PC-9 (cell line): ENCODE data around the gene PYM1. TPM values are rescaled to one million over a fixed set of nuclear protein-coding genes. Genes with fewer than 3 reads are reported as not detected.
"Not testable (repeated sequence)": the region's sequence is repeated elsewhere in the genome, so short reads cannot be mapped to it uniquely, and the experiment has no call there.

ENCODE experiments used
- BruUV-seq: library from RNA; stranded (reverse); fragments of 400-500 nt; replicated peaks from 2 replicates; lab custom pipeline; 2021; lab: Mats Ljungman, UMichigan
- CTCF ChIA-PET: fragments of 300-600 bp; sonication (Branson Sonifier 250); formaldehyde crosslinking; loops from one replicate; lab custom pipeline; 2022; ENCODE audit warnings: antibody characterized with exemption; lab: Charles Lee
- POLR2A ChIA-PET: fragments of 300-600 bp; sonication (Branson Sonifier 250); formaldehyde crosslinking; loops from one replicate; lab custom pipeline; 2022; ENCODE audit warnings: antibody characterized with exemption; ENCODE audit not compliant: unreplicated experiment; lab: Charles Lee
- DNase-seq, 2 experiments: peaks; one replicate each; pipeline versions ENCODE4 v3.0.0 to v3.0.0-alpha.2; 2015 to 2022; ENCODE audit warnings: mixed read lengths in 1 of 2
- H2AFZ ChIP-seq: fragments of 200-600 bp; sonication (generic); 2 replicates; pipeline ENCODE4 v1.8.1; 2017; ENCODE audit warnings: antibody characterized with exemption
- H3F3A ChIP-seq: fragments of 200-600 bp; sonication (generic); 2 replicates; pipeline ENCODE4 v1.8.1; 2017; ENCODE audit warnings: antibody characterized with exemption, mild to moderate bottlenecking, low read depth; ENCODE audit not compliant: insufficient read depth
- H3K27ac ChIP-seq: fragments of 200-600 bp; sonication (generic); 2 replicates; pipeline ENCODE4 v1.6.1; 2016; ENCODE audit warnings: mixed run types
- H3K27me3 ChIP-seq: fragments of 200-600 bp; sonication (generic); 2 replicates; pipeline ENCODE4 v1.6.1; 2016; ENCODE audit warnings: low read depth, mixed run types; ENCODE audit not compliant: insufficient read depth
- H3K36me3 ChIP-seq: fragments of 200-600 bp; sonication (generic); 2 replicates; pipeline ENCODE4 v1.6.1; 2016; ENCODE audit warnings: low read depth, mixed run types
- H3K4me1 ChIP-seq: fragments of 200-600 bp; sonication (generic); replicated peaks from 2 replicates; pipeline ENCODE4 v1.6.1; 2016; ENCODE audit warnings: mixed run types; ENCODE audit not compliant: insufficient read depth
- H3K4me2 ChIP-seq: fragments of 200-600 bp; sonication (generic); 2 replicates; pipeline ENCODE4 v1.6.1; 2017; ENCODE audit warnings: mixed run types
- H3K4me3 ChIP-seq: fragments of 200-600 bp; sonication (generic); 2 replicates; pipeline ENCODE4 v1.6.1; 2016; ENCODE audit warnings: mixed run types
- H3K79me2 ChIP-seq: fragments of 200-600 bp; sonication (generic); 2 replicates; pipeline ENCODE4 v1.6.1; 2017; ENCODE audit warnings: low read depth, mixed run types
- H3K9me2 ChIP-seq: fragments of 200-600 bp; sonication (generic); 2 replicates; pipeline ENCODE4 v1.8.1; 2017; ENCODE audit warnings: mild to moderate bottlenecking; ENCODE audit not compliant: insufficient read depth
- H3K9me3 ChIP-seq: fragments of 200-600 bp; sonication (generic); 2 replicates; pipeline ENCODE4 v1.8.1; 2016; ENCODE audit warnings: low read depth; ENCODE audit not compliant: insufficient read depth
- H4K20me1 ChIP-seq: fragments of 200-600 bp; sonication (generic); 2 replicates; pipeline ENCODE4 v1.8.1; 2017; ENCODE audit not compliant: insufficient read depth
- EZH2 ChIP-seq: fragments of 200-600 bp; sonication (generic); IDR thresholded peaks from 2 replicates; pipeline ENCODE4 v1.8.0; 2017; ENCODE audit warnings: antibody characterized with exemption, low read depth
- intact Hi-C: fragments of 100-400 bp; cut with micrococcal nuclease; formaldehyde crosslinking; loops from one replicate; pipeline ENCODE4 v1.10.0; 2022; ENCODE audit not compliant: unreplicated experiment
- total RNA-seq: library from RNA; stranded (reverse); gene quantifications from 2 replicates; pipeline ENCODE4 v1.2.3, GENCODE V29; 2021
- TF ChIP-seq, protein P1 (sequence below): fragments of 200-600 bp; sonication (generic); conservative IDR thresholded peaks from 2 replicates; pipeline ENCODE4 v1.6.1; 2017; ENCODE audit warnings: mixed run types, antibody characterized with exemption, mild to moderate bottlenecking, moderate library complexity

Gene PYM1
- total RNA-seq, 1 experiment from 2014 or later = 54.0 TPM

DNA sequence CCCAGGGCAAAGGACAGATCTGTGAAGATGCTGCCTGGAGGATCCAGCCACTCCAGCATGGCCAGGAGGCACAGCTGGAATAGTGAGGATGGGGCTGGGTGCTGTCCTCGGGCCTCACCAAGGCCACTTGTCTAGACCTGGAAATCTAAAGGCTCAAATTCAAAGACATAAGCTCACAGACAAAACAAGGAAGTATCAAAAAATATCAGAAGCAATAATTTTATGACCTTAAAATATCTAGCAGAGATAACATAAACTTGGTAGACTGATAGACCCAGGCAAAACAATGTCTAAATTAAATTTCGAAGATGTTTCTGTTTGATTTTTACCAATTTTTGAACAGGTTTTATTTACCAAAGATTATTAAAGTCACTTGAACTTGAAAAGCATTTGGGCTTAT is 62.4 kb downstream of the PYM1 start:
- ChIA-PET CTCF (no interaction called here), POLR2A (interaction anchor here (0.6 kb wide), 1 partner anchor 79 kb away, joined by 10 read pairs; no protein-coding TSS in a partner anchor)
- Histone ChIP-seq H3K9me3 (no peaks in the 10 kb centered on the region), H3K27ac (no peak overlapping the region), H3F3A (no peaks in the 10 kb centered on the region), H4K20me1 (no peaks in the 10 kb centered on the region), H3K36me3 (no peaks in the 10 kb centered on the region), H3K4me1 (no peaks in the 10 kb centered on the region), H3K4me3 (no peak overlapping the region), H3K9me2 (no peaks in the 10 kb centered on the region), H3K4me2 (no peak overlapping the region), H2AFZ (no peak overlapping the region), H3K27me3 (no peaks in the 10 kb centered on the region), H3K79me2 (no peaks in the 10 kb centered on the region)
- DNase-seq = no peak
- TF ChIP-seq, protein P1, sequence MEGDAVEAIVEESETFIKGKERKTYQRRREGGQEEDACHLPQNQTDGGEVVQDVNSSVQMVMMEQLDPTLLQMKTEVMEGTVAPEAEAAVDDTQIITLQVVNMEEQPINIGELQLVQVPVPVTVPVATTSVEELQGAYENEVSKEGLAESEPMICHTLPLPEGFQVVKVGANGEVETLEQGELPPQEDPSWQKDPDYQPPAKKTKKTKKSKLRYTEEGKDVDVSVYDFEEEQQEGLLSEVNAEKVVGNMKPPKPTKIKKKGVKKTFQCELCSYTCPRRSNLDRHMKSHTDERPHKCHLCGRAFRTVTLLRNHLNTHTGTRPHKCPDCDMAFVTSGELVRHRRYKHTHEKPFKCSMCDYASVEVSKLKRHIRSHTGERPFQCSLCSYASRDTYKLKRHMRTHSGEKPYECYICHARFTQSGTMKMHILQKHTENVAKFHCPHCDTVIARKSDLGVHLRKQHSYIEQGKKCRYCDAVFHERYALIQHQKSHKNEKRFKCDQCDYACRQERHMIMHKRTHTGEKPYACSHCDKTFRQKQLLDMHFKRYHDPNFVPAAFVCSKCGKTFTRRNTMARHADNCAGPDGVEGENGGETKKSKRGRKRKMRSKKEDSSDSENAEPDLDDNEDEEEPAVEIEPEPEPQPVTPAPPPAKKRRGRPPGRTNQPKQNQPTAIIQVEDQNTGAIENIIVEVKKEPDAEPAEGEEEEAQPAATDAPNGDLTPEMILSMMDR = no peak
- TF ChIP-seq EZH2 = no peak
- intact Hi-C loops = no loop called here
- BruUV-seq = no TSS peak

DNA sequence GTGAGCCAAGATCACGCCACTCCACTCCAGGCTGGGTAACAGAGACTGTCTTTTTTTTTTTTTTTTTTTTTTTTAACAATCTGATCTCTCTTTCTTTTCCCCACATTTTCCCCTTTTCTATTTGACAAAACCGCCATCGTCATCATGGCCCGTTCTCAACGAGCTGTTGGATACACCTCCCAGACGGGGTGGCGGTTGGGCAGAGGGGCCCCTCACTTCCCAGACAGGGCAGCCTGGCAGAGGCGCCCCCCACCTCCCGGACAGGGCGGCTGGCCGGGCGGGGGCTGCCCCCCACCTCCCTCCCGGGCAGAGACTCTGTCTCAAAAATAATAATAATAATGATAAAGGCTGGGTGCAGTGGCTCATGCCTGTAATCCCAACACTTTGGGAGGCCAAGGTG is 64.8 kb downstream of the PYM1 start:
- H3K27ac ChIP-seq, H4K20me1 ChIP-seq, H3K9me3 ChIP-seq, H3K79me2 ChIP-seq, H3K4me1 ChIP-seq, H3K27me3 ChIP-seq, H3K4me2 ChIP-seq, BruUV-seq, DNase-seq, H3F3A ChIP-seq, H3K36me3 ChIP-seq, H3K9me2 ChIP-seq, H2AFZ ChIP-seq, CTCF ChIA-PET, H3K4me3 ChIP-seq, intact Hi-C loops: not testable (repeated sequence)
- POLR2A ChIA-PET = interaction anchor here (0.7 kb wide), 1 partner anchor 103 kb away, joined by 3 read pairs; no protein-coding TSS in a partner anchor

DNA sequence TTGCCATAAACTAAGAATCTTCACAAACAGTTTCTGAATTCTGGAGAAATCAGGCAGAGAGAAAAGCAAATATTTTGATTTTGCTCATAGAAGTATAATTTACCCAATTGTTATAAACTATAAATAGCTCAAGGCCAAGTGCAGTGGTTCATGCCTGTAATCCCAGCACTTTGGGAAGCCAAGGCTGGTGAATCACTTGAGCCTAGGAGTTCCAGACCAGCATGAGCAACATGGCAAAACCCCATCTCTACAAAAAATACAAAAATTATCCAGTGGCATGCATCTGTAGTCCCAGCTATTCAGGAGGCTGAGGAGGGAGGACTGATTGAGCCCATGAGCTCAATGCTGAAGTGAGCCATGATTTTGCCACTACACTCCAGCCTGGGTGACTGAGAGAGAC is 65.4 kb downstream of the PYM1 start:
- Histone ChIP-seq H3K9me2 (no peaks in the 10 kb centered on the region), H3K27ac (no peak overlapping the region), H4K20me1 (no peaks in the 10 kb centered on the region), H3K4me1 (no peaks in the 10 kb centered on the region), H3K4me2 (no peak overlapping the region), H3K4me3 (no peak overlapping the region), H2AFZ (no peak overlapping the region), H3F3A (no peaks in the 10 kb centered on the region), H3K27me3 (no peaks in the 10 kb centered on the region), H3K9me3 (no peaks in the 10 kb centered on the region), H3K36me3 (no peaks in the 10 kb centered on the region), H3K79me2 (no peaks in the 10 kb centered on the region)
- BruUV-seq = no TSS peak
- TF ChIP-seq EZH2 = no peak
- TF ChIP-seq, protein P1 = no peak
- DNase-seq = no peak
- ChIA-PET CTCF (no interaction called here), POLR2A (no interaction called here)
- intact Hi-C loops = no loop called here

DNA sequence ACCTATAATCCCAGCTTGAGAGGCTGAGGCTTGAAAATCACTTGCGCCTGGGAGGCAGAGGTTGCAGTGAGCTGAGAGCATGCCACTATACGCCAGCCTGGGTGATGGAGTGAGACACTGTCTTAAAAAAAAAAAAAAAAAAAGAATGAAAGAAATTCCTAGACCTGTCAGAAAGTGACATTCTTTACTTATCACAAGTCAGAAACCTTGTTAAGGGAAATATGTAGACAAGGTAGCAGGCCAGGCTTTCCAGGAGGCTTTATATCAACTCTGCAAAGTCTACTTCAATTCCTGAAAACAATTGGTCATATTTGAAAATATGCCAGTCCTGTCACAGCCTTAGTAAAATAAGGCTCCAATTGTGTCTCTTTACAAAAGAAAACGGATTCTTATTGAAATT is 65.8 kb downstream of the PYM1 start:
- H3K27me3 ChIP-seq = no peaks in the 10 kb centered on the region
- no peaks in the 10 kb centered on the region for H3K4me1 ChIP-seq
- no peaks in the 10 kb centered on the region for H3K9me2 ChIP-seq
- H3K79me2 ChIP-seq = no peaks in the 10 kb centered on the region
- H3F3A ChIP-seq = no peaks in the 10 kb centered on the region
- no peak for TF ChIP-seq EZH2
- TF ChIP-seq, protein P1 = no peak
- H3K4me3 ChIP-seq = no peak overlapping the region
- no peak overlapping the region for H3K27ac ChIP-seq
- no TSS peak for BruUV-seq
- ChIA-PET CTCF (no interaction called here), POLR2A (no interaction called here)
- no peak overlapping the region for H3K4me2 ChIP-seq
- no peaks in the 10 kb centered on the region for H4K20me1 ChIP-seq
- intact Hi-C loops = no loop called here
- no peak overlapping the region for H2AFZ ChIP-seq
- DNase-seq = no peak
- H3K9me3 ChIP-seq = no peaks in the 10 kb centered on the region
- no peaks in the 10 kb centered on the region for H3K36me3 ChIP-seq
